IPS DF 19.7 (cell line): ENCODE results near the gene TPRN.

ENCODE experiments used
- DNase-seq: peaks from one replicate; pipeline ENCODE4 v3.0.0-alpha.2; 2013; ENCODE audit warnings: low read depth, low spot score

TPRN gene

DNA sequence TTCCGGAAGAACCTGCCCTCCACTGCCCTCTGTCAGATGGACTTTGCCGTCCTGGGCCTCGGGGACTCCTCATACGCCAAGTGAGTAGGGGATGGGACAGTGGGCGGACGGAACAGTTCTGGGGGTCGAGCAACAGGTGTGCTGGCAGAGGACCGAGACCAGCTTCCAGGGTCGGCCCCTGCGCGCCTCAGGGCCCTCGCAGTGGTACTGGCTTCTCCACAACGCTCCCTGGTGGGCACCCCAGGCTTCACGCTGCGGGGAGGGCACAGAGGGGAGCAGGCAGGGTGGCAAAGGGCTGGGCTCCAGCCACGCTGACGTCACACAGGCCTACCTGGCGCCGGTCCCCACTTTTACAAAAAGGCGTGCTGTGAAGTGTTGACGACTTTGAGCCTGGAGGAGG lies 12.0 kb upstream of the TPRN start:
- DNase-seq, result no peak

- no peak for DNase-seq
Measured at GRCh38 chr9:137211532-137211931, 11.0 kb upstream of the TPRN start.

- no peak for DNase-seq
Measured at GRCh38 chr9:137206602-137207001, 6.1 kb upstream of the TPRN start.

DNA sequence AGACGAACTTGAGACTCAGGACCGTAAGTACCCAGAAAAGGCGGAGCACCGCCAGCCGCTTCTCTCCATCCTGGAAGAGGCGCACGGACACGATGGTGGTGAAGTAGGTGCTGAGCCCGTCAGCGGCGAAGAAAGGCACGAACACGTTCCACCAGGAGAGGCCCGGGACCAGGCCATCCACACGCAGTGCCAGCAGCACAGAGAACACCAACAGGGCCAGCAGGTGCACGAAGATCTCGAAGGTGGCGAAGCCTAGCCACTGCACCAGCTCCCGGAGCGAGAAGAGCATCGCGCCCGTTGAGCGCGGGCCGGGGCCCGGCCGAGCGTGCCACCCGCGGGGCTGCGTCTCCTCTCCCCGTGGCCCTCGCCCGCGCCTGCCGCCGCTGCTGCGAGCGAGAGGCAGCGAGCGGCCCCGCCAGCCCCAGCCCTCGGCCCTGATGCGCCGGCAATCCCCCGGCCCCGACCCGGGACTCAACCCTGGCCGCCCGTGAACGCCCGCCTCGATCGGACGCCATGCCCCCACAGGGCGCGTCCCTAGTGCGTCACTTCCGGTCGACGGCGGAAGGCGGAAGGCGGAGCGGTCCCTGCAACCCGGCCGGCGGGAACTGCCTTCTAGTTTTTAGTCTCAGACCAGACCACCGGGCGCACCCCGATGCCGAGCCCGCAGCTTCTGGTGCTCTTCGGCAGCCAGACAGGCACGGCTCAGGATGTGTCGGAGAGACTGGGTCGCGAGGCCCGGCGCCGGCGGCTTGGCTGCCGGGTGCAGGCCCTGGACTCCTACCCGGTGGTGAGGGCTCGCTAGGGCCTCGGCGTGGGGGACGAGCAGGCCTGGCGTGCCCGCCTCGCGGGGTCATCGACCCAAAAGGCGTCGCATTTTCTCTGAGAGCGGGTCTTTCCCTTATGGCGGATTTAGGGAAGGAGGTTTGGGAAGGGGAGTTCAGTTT lies 4.9 kb upstream of the TPRN start, which contains the start of the genes NDOR1 and TMEM203:
Gene NDOR1 (plus strand): TSS at position 575 of the 944 bp plus-strand sequence. CDS start 78 bp downstream, at position 653.
Gene TMEM203 (minus strand): TSS at position 523 of the 944 bp plus-strand sequence. CDS start 234 bp downstream, at position 289.
- no peak for DNase-seq

GRCh38 chr9:137204731-137205125 lies 4.2 kb upstream of the TPRN start:
- DNase-seq, result no peak

- DNase-seq, result no peak
Measured at GRCh38 chr9:137202966-137203365, 2.4 kb upstream of the TPRN start.

- DNase-seq, result no peak
Measured at GRCh38 chr9:137201205-137201868, 796 bp upstream of the TPRN start.

GRCh38 chr9:137199411-137200121 lies 975 bp downstream of the TPRN start:
- DNase-seq, result no peak

DNA sequence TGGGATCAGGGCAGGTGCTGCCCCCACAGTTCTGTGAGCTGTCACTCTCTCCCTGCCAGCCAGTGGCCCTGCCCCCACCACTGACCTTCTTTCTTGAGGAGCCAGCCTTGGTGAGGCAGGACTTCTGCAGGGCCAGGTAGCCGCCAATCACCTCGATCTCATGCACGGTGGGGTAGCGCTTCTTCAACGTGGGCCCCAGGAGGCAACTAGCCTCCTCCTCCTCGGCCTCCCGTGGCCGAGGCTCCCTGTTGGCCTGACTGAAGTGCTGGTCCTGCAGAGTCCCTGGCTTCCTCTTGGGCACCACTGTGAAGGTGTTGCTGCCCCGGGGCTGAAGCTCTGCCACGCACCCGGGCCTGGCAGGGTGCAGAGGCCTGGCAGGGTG lies 1.6 kb downstream of the TPRN start:
- no peak for DNase-seq

DNA sequence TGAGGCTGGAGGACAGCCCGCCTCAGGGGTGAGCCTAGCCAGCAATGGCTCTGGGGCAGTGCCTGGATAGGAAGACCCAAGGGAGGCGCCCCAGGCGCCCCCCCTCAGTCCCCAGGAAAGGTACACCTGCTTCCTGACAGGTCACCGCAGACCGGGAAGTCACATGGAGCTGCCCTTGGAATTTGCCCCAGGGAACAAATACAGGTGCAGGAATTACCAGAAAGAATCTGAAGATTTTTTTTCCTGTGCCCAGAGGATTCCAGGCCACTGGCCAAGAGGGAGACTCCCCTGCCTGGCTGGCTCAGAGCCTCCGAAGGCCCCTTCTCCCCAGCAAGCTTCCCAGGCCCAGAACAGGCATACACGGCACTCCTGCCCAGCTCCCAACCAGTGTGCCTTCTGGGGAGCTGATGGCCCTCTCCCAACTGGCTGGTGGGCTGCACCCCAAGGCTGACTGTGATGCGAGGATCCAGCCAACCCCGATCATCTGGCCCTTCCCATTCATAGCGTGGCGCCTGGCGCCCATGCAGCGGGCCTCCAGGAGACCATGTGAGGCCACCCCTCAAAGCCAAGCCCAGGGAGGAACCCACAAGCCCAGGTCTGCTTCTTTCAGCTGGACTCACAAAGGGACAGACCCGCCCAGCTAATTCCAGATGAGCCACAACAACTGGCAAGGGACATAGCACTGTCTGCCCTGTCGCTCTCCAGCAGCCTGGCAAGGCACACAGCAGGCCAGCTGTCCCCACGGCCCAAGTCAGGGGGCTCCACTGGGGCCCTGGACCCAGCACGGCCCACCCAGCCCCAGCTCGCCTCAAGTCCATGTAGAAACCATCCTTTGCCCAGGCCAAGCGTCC lies 2.3 kb downstream of the TPRN start:
- DNase-seq, result no peak

GRCh38 chr9:137195525-137196220 lies 4.9 kb downstream of the TPRN start:
- no peak for DNase-seq

DNA sequence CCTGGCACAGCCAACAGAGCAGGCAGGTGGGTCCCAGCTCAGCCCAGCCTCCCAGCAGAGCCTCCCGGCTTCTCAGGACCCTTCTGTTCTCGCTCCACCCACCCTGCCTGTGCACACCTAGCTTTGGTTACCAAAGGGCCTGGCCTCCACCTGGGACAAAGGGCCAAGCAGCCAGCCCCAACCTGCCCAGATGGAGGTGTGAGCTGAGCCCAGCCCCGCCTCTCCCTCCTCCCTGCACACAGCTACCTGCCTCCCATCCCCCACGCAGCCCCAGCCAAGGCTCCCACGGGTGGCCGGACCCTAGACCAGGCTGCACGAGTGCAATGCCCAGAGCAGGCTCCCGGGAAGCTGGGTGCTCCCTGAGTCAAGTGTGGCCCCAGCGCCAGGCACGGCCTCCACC lies 5.6 kb downstream of the TPRN start:
- DNase-seq, result no peak

GRCh38 chr9:137194388-137194787 lies 6.2 kb downstream of the TPRN start:
- DNase-seq, result no peak

GRCh38 chr9:137193771-137194170 lies 6.8 kb downstream of the TPRN start:
- DNase-seq, result no peak

- DNase-seq, result no peak
Measured at GRCh38 chr9:137192859-137193258, 7.7 kb downstream of the TPRN start.

DNA sequence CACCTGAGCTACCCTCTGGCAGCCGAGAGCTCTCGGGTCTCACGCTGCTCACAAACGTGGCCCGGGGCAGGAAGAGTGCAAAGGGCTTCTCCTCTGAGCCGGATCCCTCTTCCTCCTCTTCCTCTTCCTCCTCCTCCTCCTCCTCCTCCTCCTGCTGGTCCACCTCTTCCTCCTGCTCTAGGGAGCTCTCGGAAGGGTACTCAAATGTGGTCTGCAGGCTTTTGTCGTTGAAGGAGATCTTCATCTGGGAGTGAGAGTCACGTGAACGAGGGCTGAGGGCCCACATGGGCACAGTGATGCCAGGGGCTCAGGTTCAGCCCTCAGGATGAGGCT lies 8.1 kb downstream of the TPRN start:
- DNase-seq, result no peak

GRCh38 chr9:137191691-137192447 lies 8.7 kb downstream of the TPRN start:
- DNase-seq, result no peak

- no peak for DNase-seq
Measured at GRCh38 chr9:137191245-137191644, 9.3 kb downstream of the TPRN start.

GRCh38 chr9:137190315-137190856 lies 10.2 kb downstream of the TPRN start:
- DNase-seq, result no peak
